ENCODE measurements around the gene TMEM238.
A peak's percentile ranks its signal among the peaks of the same experiment; 100 is the strongest.
"Not testable (repeated sequence)": the region's sequence is repeated elsewhere in the genome, so short reads cannot be mapped to it uniquely, and the experiment has no call there.

Gene TMEM238

GRCh38 chr19:55424518-55424917, 40.4 kb upstream of the TMEM238 start:
- no peak for TF ChIP-seq CTCF (IDR thresholded peaks at IDR 0.05; ENCODE audit: low read depth, low read length)
- Histone ChIP-seq H3K9me3 (ENCODE audit: severe bottlenecking) (no peaks in the 10 kb centered on the region), H3K27me3 (ENCODE audit: insufficient read depth, low read depth, severe bottlenecking) (no peaks in the 10 kb centered on the region), H3K27ac (no peak overlapping the region), H3K36me3 (no peaks in the 10 kb centered on the region), H3K4me3 (ENCODE audit: low read depth, low read length) (no peak overlapping the region)
- no peak for DNase-seq

GRCh38 chr19:55423225-55424005, 39.3 kb upstream of the TMEM238 start:
- H3K4me3 ChIP-seq (ENCODE audit: low read depth, low read length) = no peak overlapping the region
- H3K36me3 ChIP-seq = no peaks in the 10 kb centered on the region
- H3K27me3 ChIP-seq (ENCODE audit: insufficient read depth, low read depth, severe bottlenecking) = no peaks in the 10 kb centered on the region
- TF ChIP-seq CTCF (IDR thresholded peaks at IDR 0.05; ENCODE audit: low read depth, low read length) = no peak
- no peaks in the 10 kb centered on the region for H3K9me3 ChIP-seq (ENCODE audit: severe bottlenecking)
- DNase-seq = no peak
- H3K27ac ChIP-seq = no peak overlapping the region

- H3K4me3 ChIP-seq (ENCODE audit: low read depth, low read length); H3K9me3 ChIP-seq (ENCODE audit: severe bottlenecking); H3K27ac ChIP-seq; H3K36me3 ChIP-seq; H3K27me3 ChIP-seq (ENCODE audit: insufficient read depth, low read depth, severe bottlenecking); DNase-seq: not testable (repeated sequence)
Measured at GRCh38 chr19:55421281-55421680, 37.2 kb upstream of the TMEM238 start.

GRCh38 chr19:55419624-55420236, 35.6 kb upstream of the TMEM238 start:
- no peak for TF ChIP-seq CTCF (IDR thresholded peaks at IDR 0.05; ENCODE audit: low read depth, low read length)
- Histone ChIP-seq H3K27ac (no peak overlapping the region), H3K36me3 (no peaks in the 10 kb centered on the region), H3K9me3 (ENCODE audit: severe bottlenecking) (no peaks in the 10 kb centered on the region), H3K27me3 (ENCODE audit: insufficient read depth, low read depth, severe bottlenecking) (no peaks in the 10 kb centered on the region), H3K4me3 (ENCODE audit: low read depth, low read length) (no peak overlapping the region)
- no peak for DNase-seq

GRCh38 chr19:55419103-55419502, 35.0 kb upstream of the TMEM238 start:
- no peak overlapping the region for H3K27ac ChIP-seq
- no peak for TF ChIP-seq CTCF (IDR thresholded peaks at IDR 0.05; ENCODE audit: low read depth, low read length)
- H3K27me3 ChIP-seq (ENCODE audit: insufficient read depth, low read depth, severe bottlenecking) = no peaks in the 10 kb centered on the region
- no peak overlapping the region for H3K4me3 ChIP-seq (ENCODE audit: low read depth, low read length)
- no peaks in the 10 kb centered on the region for H3K36me3 ChIP-seq
- no peak for DNase-seq
- H3K9me3 ChIP-seq (ENCODE audit: severe bottlenecking) = no peaks in the 10 kb centered on the region

- no peaks in the 10 kb centered on the region for H3K27me3 ChIP-seq (ENCODE audit: insufficient read depth, low read depth, severe bottlenecking)
- peak; percentile 53 for TF ChIP-seq CTCF (IDR thresholded peaks at IDR 0.05; ENCODE audit: low read depth, low read length)
- H3K27ac ChIP-seq = no peak overlapping the region
- H3K4me3 ChIP-seq (ENCODE audit: low read depth, low read length) = no peak overlapping the region
- peak; percentile 75 for DNase-seq
- no peaks in the 10 kb centered on the region for H3K9me3 ChIP-seq (ENCODE audit: severe bottlenecking)
- no peaks in the 10 kb centered on the region for H3K36me3 ChIP-seq
Measured at GRCh38 chr19:55418185-55418584, 34.1 kb upstream of the TMEM238 start.
